K562 (cell line): Measurements from ENCODE around the gene SEC22C. TPM values are rescaled to one million over a fixed set of nuclear protein-coding genes. Genes with fewer than 3 reads are reported as not detected.

Experiments
- BACH1 ChIP-seq: fragments of 200-800 bp; sonication (Bioruptor generic); IDR thresholded peaks from 2 replicates; pipeline ENCODE4 v1.6.1; 2016; ENCODE audit warnings: missing genetic modification characterization, missing compliant biosample characterization
- DDX20 ChIP-seq: fragments of 450-650 bp; IDR thresholded peaks from 2 replicates; pipeline ENCODE4 v1.6.1; 2016; ENCODE audit warnings: missing genetic modification characterization, low read depth, mild to moderate bottlenecking, missing compliant biosample characterization, moderate library complexity
- ETS2 ChIP-seq: IDR thresholded peaks from 2 replicates; pipeline ENCODE4 v1.6.1; 2016; ENCODE audit warnings: borderline replicate concordance, missing genetic modification characterization, mild to moderate bottlenecking, moderate library complexity, missing compliant biosample characterization; ENCODE audit not compliant: poor library complexity, severe bottlenecking
- FIP1L1 ChIP-seq: fragments of 200-400 bp; formaldehyde crosslinking; IDR thresholded peaks from 2 replicates; pipeline ENCODE4 v1.6.1; 2018; ENCODE audit warnings: mild to moderate bottlenecking, low read depth, low read length; ENCODE audit not compliant: poor library complexity, severe bottlenecking
- HDAC3 ChIP-seq: fragments of 450-650 bp; IDR thresholded peaks from 2 replicates; pipeline ENCODE4 v1.6.1; 2018; ENCODE audit warnings: borderline replicate concordance, mild to moderate bottlenecking, moderate library complexity; ENCODE audit not compliant: partially characterized antibody
- JUNB ChIP-seq: fragments of 450-650 bp; formaldehyde crosslinking; conservative IDR thresholded peaks from 2 replicates; pipeline ENCODE4 v1.4.0; 2020; ENCODE audit warnings: mild to moderate bottlenecking
- KAT7 ChIP-seq: sonication (generic); formaldehyde crosslinking; IDR thresholded peaks from 2 replicates; pipeline ENCODE4 v1.8.0; 2022; ENCODE audit warnings: missing genetic modification reagents, mild to moderate bottlenecking, borderline replicate concordance
- KLF16 ChIP-seq: IDR thresholded peaks from 2 replicates; pipeline ENCODE4 v1.6.1; 2016; ENCODE audit warnings: antibody characterized with exemption
- MTF1 ChIP-seq: fragments of 250-450 bp; sonication (Bioruptor Pico); IDR thresholded peaks from 2 replicates; pipeline ENCODE4 v1.9.0; 2021; ENCODE audit warnings: moderate library complexity, mild to moderate bottlenecking, inconsistent platforms, borderline replicate concordance
- NFATC3 ChIP-seq: fragments of 450-650 bp; IDR thresholded peaks from 2 replicates; pipeline ENCODE4 v1.6.1; 2017; ENCODE audit warnings: mild to moderate bottlenecking
- POLR2AphosphoS5 ChIP-seq: IDR thresholded peaks from 2 replicates; pipeline ENCODE4 v1.6.1; 2011; ENCODE audit warnings: mild to moderate bottlenecking, low read depth, low read length, moderate library complexity; ENCODE audit not compliant: control insufficient read depth, insufficient read depth
- SIN3A ChIP-seq, 2 experiments: fragments of 150-350 bp in 1 of 2; IDR thresholded peaks; 2 replicates each; pipeline ENCODE4 v1.6.1; 2011 to 2016; ENCODE audit warnings: borderline replicate concordance in 2 of 2, low read depth in 2 of 2, low read length in 2 of 2, mild to moderate bottlenecking in 2 of 2, moderate library complexity in 2 of 2; ENCODE audit not compliant: control insufficient read depth in 1 of 2
- SIRT6 ChIP-seq: IDR thresholded peaks from one replicate; pipeline ENCODE4 v1.6.1; 2012; ENCODE audit warnings: low read depth, mild to moderate bottlenecking, control low read depth, inconsistent platforms, low read length, moderate library complexity
- SLC30A9 ChIP-seq: fragments of 250-450 bp; sonication (Bioruptor Pico); IDR thresholded peaks from 2 replicates; pipeline ENCODE4 v1.8.0; 2022; ENCODE audit warnings: mild to moderate bottlenecking, moderate library complexity
- SNIP1 ChIP-seq: fragments of 450-650 bp; IDR thresholded peaks from 2 replicates; pipeline ENCODE4 v1.7.1; 2017; ENCODE audit warnings: low read depth, mild to moderate bottlenecking
- polyA plus RNA-seq, 8 experiments: library from polyadenylated mRNA; depleted of rRNA in 4 of 8; stranded (reverse) in 5 of 8; unstranded in 3 of 8; fragments of >200 nt; fragmentation: Nextera tagmentation in 2 of 8; fragmentation: Illumina TruSeq in 1 of 8; extraction: Ambion mirVana in 2 of 8; extraction: Trizol in 1 of 8; gene quantifications; 2 replicates each; pipeline versions ENCODE4 v1.2.1 to v1.2.3, GENCODE V29; 2011 to 2014; ENCODE audit warnings: inconsistent platforms in 1 of 8, missing spikeins in 1 of 8
- total RNA-seq, 7 experiments: library from RNA; depleted of rRNA in 6 of 7; stranded (reverse); fragments of >200 nt in 6 of 7; fragmentation: Illumina TruSeq in 2 of 7; extraction: Trizol in 2 of 7; gene quantifications; 2 replicates each; pipeline versions ENCODE4 v1.2.1 to v1.2.3, GENCODE V29; 2011 to 2021; ENCODE audit warnings: low replicate concordance in 1 of 7
- TF ChIP-seq, protein P1 (sequence below): conservative IDR thresholded peaks from 2 replicates; pipeline ENCODE4 v1.6.1; 2011; ENCODE audit warnings: low read depth, mild to moderate bottlenecking, low read length; ENCODE audit not compliant: control insufficient read depth
- TF ChIP-seq, protein P2 (sequence below): sonication (generic); formaldehyde crosslinking; IDR thresholded peaks from 2 replicates; pipeline ENCODE4 v1.8.0; 2022; ENCODE audit warnings: mild to moderate bottlenecking, low read depth, missing genetic modification reagents
- TF ChIP-seq, protein P3 (sequence below): sonication (generic); formaldehyde crosslinking; IDR thresholded peaks from 2 replicates; pipeline ENCODE4 v1.9.0; 2022; ENCODE audit warnings: mild to moderate bottlenecking, missing genetic modification reagents
- TF ChIP-seq, protein P4 (sequence below): sonication (generic); formaldehyde crosslinking; IDR thresholded peaks from 2 replicates; pipeline ENCODE4 v1.8.1; 2023; ENCODE audit warnings: mild to moderate bottlenecking, missing genetic modification reagents
- TF ChIP-seq, protein P5 (sequence below), 2 experiments: fragments of 250-450 bp in 1 of 2; fragments of 450-650 bp in 1 of 2; sonication (Bioruptor Pico) in 1 of 2; IDR thresholded peaks; 2 replicates each; pipeline versions ENCODE4 v1.6.1 to v1.8.0; 2016 to 2021; ENCODE audit warnings: mild to moderate bottlenecking in 2 of 2, moderate library complexity in 2 of 2, missing compliant biosample characterization in 1 of 2, missing genetic modification characterization in 1 of 2

The SEC22C gene
- total and polyA plus RNA-seq, 9 of the 15 experiments (the other 6 are each of a cell fraction or from before 2014, with no cell fraction given) = 35.6 to 68.4 (median 50.7) TPM

DNA sequence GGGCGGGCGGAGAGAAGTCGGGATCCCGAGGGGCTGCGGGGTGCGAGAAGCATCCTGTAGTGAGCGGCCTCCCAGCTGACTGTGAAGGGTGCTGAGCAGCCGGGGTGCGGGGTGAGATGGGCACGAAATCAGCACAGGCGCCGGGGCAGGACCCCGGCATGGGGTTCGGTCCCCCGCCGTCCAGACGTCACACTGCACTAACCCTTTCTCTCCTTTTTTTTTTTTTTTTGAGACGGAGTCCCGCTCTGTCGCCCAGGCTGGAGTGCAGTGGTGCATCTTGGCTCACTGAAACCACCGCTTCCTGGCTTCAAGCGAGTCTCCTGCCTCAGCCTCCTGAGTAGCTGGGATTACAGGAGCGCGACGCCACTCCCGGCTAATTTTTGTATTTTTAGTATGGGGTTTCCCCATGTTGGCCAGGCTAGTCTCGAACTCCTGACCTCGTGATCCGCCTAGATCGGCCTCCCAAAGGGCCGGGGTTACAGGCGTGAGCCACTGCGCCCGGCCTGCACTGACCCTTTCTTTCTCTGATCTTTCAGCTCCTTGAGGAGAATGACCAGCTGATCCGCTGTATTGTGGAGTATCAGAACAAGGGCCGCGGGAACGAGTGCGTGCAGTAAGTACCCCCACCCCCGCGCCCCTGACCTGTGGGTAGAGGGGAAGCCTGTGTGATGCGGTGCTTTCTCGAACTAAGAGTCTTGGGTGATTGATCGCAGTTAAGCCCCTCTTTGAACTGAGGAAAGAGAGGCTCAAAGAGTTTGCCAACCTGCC, 9.4 kb upstream of the SEC22C start (continued):
- TF ChIP-seq, protein P1, sequence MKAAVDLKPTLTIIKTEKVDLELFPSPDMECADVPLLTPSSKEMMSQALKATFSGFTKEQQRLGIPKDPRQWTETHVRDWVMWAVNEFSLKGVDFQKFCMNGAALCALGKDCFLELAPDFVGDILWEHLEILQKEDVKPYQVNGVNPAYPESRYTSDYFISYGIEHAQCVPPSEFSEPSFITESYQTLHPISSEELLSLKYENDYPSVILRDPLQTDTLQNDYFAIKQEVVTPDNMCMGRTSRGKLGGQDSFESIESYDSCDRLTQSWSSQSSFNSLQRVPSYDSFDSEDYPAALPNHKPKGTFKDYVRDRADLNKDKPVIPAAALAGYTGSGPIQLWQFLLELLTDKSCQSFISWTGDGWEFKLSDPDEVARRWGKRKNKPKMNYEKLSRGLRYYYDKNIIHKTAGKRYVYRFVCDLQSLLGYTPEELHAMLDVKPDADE = 0 out of 2 replicates have a peak, but pooled peaks have one; percentile 69
- no peak for TF ChIP-seq HDAC3
- TF ChIP-seq POLR2AphosphoS5 = no peak
- TF ChIP-seq SNIP1 = no peak
- TF ChIP-seq, protein P2, sequence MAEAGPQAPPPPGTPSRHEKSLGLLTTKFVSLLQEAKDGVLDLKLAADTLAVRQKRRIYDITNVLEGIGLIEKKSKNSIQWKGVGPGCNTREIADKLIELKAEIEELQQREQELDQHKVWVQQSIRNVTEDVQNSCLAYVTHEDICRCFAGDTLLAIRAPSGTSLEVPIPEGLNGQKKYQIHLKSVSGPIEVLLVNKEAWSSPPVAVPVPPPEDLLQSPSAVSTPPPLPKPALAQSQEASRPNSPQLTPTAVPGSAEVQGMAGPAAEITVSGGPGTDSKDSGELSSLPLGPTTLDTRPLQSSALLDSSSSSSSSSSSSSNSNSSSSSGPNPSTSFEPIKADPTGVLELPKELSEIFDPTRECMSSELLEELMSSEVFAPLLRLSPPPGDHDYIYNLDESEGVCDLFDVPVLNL (CRISPR knock-in tag) = no peak
- no peak for TF ChIP-seq JUNB (CRISPR knock-in tag)
- TF ChIP-seq, protein P3, sequence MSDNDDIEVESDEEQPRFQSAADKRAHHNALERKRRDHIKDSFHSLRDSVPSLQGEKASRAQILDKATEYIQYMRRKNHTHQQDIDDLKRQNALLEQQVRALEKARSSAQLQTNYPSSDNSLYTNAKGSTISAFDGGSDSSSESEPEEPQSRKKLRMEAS = peak; percentile 64; the same call in 1 of the 2 replicates
- TF ChIP-seq NFATC3 = no peak
- TF ChIP-seq BACH1 = no peak
- TF ChIP-seq, protein P4, sequence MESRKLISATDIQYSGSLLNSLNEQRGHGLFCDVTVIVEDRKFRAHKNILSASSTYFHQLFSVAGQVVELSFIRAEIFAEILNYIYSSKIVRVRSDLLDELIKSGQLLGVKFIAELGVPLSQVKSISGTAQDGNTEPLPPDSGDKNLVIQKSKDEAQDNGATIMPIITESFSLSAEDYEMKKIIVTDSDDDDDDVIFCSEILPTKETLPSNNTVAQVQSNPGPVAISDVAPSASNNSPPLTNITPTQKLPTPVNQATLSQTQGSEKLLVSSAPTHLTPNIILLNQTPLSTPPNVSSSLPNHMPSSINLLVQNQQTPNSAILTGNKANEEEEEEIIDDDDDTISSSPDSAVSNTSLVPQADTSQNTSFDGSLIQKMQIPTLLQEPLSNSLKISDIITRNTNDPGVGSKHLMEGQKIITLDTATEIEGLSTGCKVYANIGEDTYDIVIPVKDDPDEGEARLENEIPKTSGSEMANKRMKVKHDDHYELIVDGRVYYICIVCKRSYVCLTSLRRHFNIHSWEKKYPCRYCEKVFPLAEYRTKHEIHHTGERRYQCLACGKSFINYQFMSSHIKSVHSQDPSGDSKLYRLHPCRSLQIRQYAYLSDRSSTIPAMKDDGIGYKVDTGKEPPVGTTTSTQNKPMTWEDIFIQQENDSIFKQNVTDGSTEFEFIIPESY = no peak
- TF ChIP-seq FIP1L1 = no peak
- TF ChIP-seq SIN3A (IDR thresholded peaks at IDR 0.05; ENCODE audit: borderline replicate concordance in 2 of 2, control insufficient read depth in 1 of 2, low read depth in 2 of 2, low read length in 2 of 2) = peak; percentile 56 to 71; a peak in 1 of 4 replicates
- no peak for TF ChIP-seq SLC30A9 (CRISPR knock-in tag)
- TF ChIP-seq MTF1 (CRISPR knock-in tag) = no peak
- TF ChIP-seq ETS2 (tag) = no peak
- TF ChIP-seq, protein P5, sequence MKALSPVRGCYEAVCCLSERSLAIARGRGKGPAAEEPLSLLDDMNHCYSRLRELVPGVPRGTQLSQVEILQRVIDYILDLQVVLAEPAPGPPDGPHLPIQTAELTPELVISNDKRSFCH (CRISPR knock-in tag; IDR thresholded peaks at IDR 0.05) = no peak
- TF ChIP-seq, protein P5 (tag; IDR thresholded peaks at IDR 0.05) = no peak
- no peak for TF ChIP-seq KLF16
- TF ChIP-seq SIRT6 = no peak
- TF ChIP-seq KAT7 (CRISPR knock-in tag) = no peak
- TF ChIP-seq DDX20 (tag) = no peak
